IPS-15b (cell line): ENCODE results near the gene ALG6.
"Not testable (repeated sequence)": the region's sequence is repeated elsewhere in the genome, so short reads cannot be mapped to it uniquely, and the experiment has no call there.

Experiments used
- H3K27me3 ChIP-seq: one replicate; pipeline ENCODE4 v1.6.1; 2013; ENCODE audit warnings: low read length; ENCODE audit not compliant: control insufficient read depth, insufficient read depth
- H3K36me3 ChIP-seq: one replicate; pipeline ENCODE4 v1.6.1; 2013; ENCODE audit warnings: low read length; ENCODE audit not compliant: control insufficient read depth, insufficient read depth
- H3K4me1 ChIP-seq: one replicate; pipeline ENCODE4 v1.6.1; 2013; ENCODE audit warnings: mild to moderate bottlenecking, low read length; ENCODE audit not compliant: control insufficient read depth, insufficient read depth
- H3K4me3 ChIP-seq: one replicate; pipeline ENCODE4 v1.5.1; 2013; ENCODE audit warnings: low read depth, low read length
- H3K9ac ChIP-seq: one replicate; pipeline ENCODE4 v1.6.1; 2013; ENCODE audit warnings: low read depth, mild to moderate bottlenecking, low read length
- H3K9me3 ChIP-seq: one replicate; pipeline ENCODE4 v1.6.1; 2013; ENCODE audit warnings: mild to moderate bottlenecking, low read length; ENCODE audit not compliant: control insufficient read depth, insufficient read depth

The ALG6 gene

DNA sequence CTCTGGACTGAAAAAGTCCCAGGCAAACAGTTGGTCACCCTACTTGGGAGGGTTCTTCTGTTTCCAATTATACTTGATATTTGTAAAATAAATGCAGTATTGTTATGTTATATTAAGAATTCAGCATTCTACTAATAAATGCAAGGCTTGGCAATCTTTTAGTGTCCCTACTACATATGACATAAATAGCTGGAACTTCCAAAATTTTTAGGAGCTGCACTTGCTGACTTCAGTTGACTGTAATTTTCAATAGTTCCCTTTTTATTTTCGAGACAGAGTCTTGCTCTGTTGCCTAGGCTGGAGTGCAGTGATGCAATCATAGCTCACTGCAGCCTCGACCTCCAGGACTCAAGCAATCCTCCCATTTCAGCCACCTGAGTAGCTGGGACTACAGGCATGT, 25.0 kb upstream of the ALG6 start:
- H3K4me1 ChIP-seq: no peaks in the 10 kb centered on the region
- H3K36me3 ChIP-seq: no peaks in the 10 kb centered on the region
- H3K27me3 ChIP-seq: no peaks in the 10 kb centered on the region
- H3K4me3 ChIP-seq: no peak overlapping the region
- H3K9me3 ChIP-seq: no peaks in the 10 kb centered on the region
- H3K9ac ChIP-seq: no peak overlapping the region

DNA sequence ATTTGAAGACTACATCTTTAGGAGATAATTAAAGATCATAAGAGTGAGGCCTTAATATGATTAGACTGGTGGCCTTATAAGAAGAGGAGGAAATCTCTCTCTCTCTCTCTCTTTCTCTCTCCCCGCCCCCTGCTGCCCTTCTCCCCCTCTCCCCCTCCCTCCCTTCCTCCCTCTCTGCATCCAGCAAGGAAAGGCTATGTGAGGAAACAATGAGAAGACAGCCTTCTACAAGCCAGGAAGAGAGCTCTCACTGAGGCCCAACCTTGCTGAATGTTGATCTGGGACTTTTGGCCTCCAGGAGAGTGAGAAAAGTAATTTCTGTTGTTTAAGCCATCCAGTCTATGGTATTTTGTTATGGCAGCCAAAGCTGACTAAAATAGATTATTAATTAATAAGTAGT, 23.5 kb upstream of the ALG6 start:
- Histone ChIP-seq H3K36me3 (no peaks in the 10 kb centered on the region), H3K4me1 (no peaks in the 10 kb centered on the region), H3K27me3 (no peaks in the 10 kb centered on the region), H3K4me3 (no peak overlapping the region), H3K9ac (no peak overlapping the region), H3K9me3 (no peaks in the 10 kb centered on the region)

DNA sequence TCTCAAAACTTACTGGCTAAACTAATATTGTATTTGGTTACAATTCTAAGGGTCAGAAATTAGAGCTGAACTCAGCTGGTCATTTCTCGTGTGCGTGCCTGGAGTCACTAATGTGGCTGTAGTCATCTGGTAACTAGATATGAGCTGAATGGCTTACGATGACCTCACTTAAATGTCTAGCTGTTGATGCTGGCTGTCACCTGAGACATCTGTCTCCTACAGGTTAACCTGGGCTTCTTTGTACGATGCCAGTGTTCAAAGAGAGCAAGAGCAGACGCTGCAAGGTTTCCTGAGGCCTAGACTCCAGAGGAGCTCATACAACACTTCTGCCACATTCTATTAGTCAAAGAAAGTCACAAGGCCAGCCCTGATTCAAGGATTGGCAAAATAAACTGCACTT, 17.1 kb upstream of the ALG6 start:
- Histone ChIP-seq H3K27me3 (no peaks in the 10 kb centered on the region), H3K4me1 (no peaks in the 10 kb centered on the region), H3K4me3 (no peak overlapping the region), H3K9me3 (no peaks in the 10 kb centered on the region), H3K36me3 (no peaks in the 10 kb centered on the region), H3K9ac (no peak overlapping the region)

DNA sequence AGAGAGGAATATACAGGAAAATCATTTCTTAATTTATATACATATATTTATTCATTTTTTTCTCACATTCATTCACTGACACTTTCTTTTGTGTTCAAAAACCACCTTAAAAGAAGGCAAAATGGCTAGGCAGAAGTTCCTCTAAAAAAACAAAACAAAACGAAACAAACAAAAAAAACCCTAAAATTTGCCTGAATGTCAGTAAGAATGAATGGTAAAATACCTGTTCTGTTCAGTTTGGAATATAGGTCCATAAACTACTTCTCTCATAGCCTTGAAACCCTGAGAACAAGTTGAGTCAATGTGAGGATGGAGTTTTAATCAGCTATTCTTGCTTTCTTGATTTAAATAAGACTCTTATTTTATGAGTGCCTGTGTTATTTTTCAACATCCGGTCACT, 14.7 kb upstream of the ALG6 start:
- no peak overlapping the region for H3K4me3 ChIP-seq
- H3K4me1 ChIP-seq: no peaks in the 10 kb centered on the region
- no peaks in the 10 kb centered on the region for H3K27me3 ChIP-seq
- no peak overlapping the region for H3K9ac ChIP-seq
- no peaks in the 10 kb centered on the region for H3K36me3 ChIP-seq
- no peaks in the 10 kb centered on the region for H3K9me3 ChIP-seq

DNA sequence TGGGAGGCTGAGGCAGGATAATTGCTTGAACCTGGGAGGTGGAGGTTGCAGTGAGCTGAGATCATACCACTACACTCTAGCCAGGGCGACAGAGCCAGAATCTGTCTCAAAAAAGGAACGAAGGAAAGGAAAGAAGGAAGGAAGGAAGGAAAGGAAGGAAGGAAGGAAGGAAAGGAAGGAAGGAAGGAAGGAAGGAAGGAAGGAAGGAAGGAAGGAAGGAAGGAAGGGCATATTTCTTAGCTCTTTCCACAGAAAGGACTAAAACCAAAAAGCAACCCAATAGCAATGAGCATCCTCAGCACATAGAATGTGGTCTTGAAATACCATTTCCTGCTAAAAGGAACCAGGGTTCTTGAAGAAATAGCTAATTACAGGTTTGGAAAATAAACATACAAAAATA, 11.2 kb upstream of the ALG6 start:
- H3K4me1 ChIP-seq, H3K4me3 ChIP-seq, H3K9ac ChIP-seq, H3K9me3 ChIP-seq, H3K36me3 ChIP-seq, H3K27me3 ChIP-seq: not testable (repeated sequence)

DNA sequence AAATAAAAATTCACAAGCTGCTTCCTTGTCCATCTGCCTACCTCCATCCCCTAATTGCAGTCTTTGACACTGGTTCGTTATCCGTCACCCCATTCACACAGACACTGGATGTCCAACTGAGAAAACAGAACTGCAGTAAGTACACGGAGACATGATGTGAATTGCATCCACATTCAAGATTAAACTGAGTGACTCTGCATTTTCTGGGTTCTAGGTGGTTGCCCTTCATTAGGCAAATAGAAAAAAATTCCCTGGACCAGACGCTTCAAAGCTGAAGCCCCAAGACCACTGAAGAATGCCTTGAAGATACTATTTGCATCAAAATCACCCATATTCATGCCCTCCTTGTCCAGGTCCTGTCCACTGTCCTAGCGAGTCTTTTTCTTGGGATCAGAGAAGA, 7.9 kb upstream of the ALG6 start:
- no peaks in the 10 kb centered on the region for H3K4me1 ChIP-seq
- H3K9ac ChIP-seq: no peak overlapping the region
- H3K4me3 ChIP-seq: no peak overlapping the region
- H3K9me3 ChIP-seq: no peaks in the 10 kb centered on the region
- no peaks in the 10 kb centered on the region for H3K36me3 ChIP-seq
- no peaks in the 10 kb centered on the region for H3K27me3 ChIP-seq

DNA sequence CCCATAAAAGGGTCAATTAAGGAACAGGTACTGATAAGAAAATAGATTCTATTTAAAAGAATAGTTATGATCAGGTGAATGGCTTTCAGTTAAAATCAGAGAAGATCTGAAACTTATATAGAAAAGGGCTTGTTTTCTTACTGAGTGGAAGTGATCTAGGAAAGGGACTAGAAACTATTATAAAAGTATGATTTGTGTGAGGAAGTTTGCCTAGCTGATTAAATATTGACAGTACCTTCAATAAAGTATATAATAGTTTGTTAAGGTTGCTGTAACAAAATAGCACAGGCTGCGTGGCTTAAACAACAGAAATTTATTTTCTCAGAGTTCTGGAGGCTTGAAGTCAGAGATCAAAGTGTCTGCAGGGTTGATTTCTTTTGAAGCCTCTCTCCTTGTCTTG, 5.4 kb upstream of the ALG6 start:
- H3K9ac ChIP-seq: no peak overlapping the region
- H3K9me3 ChIP-seq: no peaks in the 10 kb centered on the region
- H3K4me3 ChIP-seq: no peak overlapping the region

DNA sequence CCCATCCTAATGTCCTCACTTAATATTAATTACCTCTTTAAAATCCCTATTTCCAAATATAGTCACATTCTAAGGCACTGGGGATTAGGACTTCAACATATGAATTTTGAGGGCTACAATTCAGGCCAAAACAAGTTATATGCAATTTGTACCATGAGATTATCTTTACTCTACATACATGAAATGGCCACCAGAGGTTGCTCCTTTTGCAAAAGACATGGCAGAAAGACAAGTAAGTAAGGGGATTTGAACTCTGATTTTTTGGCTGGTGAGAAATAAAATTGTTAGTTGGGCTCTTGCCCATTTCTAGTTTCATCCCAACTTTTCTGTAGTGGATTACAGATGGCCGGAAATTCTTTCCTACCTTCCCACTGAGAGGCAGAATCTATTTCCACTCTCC, 4.8 kb upstream of the ALG6 start:
- H3K36me3 ChIP-seq: no peaks in the 10 kb centered on the region
- peaks cover 5% of the 10 kb centered on the region for H3K27me3 ChIP-seq
- H3K9me3 ChIP-seq: no peaks in the 10 kb centered on the region
- H3K4me1 ChIP-seq: no peaks in the 10 kb centered on the region
- no peak overlapping the region for H3K4me3 ChIP-seq
- H3K9ac ChIP-seq: no peak overlapping the region

More for the DNA sequence above, 5.4 kb upstream of the ALG6 start:
- Histone ChIP-seq H3K4me1 (no peaks in the 10 kb centered on the region), H3K27me3 (peaks cover 5% of the 10 kb centered on the region), H3K36me3 (no peaks in the 10 kb centered on the region)

DNA sequence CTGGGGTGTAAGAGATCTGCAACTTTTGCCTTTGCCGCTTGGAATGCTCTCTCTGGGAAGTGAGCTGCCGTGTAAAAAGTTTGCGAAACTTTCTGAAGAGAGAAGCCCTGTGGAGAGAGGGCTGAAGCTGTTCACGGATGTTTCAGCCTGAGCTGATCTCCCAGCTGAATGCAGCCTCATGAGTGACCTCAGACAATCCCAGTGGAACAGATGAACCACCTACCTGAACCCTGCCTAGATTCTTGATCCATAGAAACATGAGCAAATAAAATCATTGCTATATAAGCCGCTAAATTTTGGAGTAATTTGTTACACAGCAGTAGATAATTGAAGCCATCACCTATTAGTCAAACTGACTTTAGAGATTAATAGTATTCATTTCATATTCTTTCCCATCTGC, 4.4 kb upstream of the ALG6 start:
- H3K36me3 ChIP-seq: no peaks in the 10 kb centered on the region
- H3K27me3 ChIP-seq: peaks cover 5% of the 10 kb centered on the region

DNA sequence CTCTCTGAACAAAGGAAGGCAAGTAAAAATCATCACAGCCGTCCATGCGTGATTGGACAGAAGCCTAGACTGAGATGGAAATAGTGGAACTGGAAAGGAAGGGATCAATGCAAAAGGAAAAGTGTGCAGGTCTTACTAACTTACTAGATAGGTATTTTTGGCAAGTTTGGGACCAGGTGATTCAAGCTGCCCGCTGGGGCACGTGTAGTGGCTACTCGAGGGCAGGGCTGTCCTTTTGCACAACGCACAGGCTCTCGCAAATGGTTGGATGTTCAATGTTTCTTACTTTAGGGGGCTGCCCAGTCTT, 566 bp upstream of the ALG6 start:
- H3K36me3 ChIP-seq: no peaks in the 10 kb centered on the region
- H3K4me1 ChIP-seq: no peaks in the 10 kb centered on the region
- H3K9ac ChIP-seq: no peak overlapping the region
- H3K27me3 ChIP-seq: peaks cover 5% of the 10 kb centered on the region
- peak overlapping the region; percentile 41 for H3K4me3 ChIP-seq
- H3K9me3 ChIP-seq: no peaks in the 10 kb centered on the region

More for the DNA sequence above, 4.4 kb upstream of the ALG6 start:
- H3K4me1 ChIP-seq: no peaks in the 10 kb centered on the region
- no peak overlapping the region for H3K9ac ChIP-seq
- no peaks in the 10 kb centered on the region for H3K9me3 ChIP-seq
- H3K4me3 ChIP-seq: no peak overlapping the region

DNA sequence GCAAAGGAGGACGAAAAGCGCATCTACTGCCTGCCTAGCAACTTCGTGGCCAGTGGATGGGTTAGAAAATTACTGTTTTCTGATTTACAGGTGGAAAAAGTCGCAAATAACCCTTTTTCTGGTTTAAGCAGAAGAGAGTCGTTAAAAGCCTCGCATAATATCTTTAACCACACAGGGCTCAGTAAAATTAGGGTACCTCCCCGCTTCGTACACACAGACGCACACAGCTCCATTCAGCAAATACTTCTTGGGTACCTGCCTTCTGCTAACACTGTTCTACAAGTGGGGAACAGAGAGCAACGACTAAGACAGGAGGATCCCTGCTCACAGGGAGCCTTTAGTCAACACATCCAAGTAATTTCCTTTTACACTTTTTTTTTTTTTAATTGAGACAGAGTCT, 704 bp downstream of the ALG6 start:
- H3K4me3 ChIP-seq: peak overlapping the region; percentile 98
- no peaks in the 10 kb centered on the region for H3K4me1 ChIP-seq
- H3K9me3 ChIP-seq: no peaks in the 10 kb centered on the region
- peaks cover 5% of the 10 kb centered on the region for H3K27me3 ChIP-seq
- H3K9ac ChIP-seq: peak overlapping the region; percentile 77
- no peaks in the 10 kb centered on the region for H3K36me3 ChIP-seq

DNA sequence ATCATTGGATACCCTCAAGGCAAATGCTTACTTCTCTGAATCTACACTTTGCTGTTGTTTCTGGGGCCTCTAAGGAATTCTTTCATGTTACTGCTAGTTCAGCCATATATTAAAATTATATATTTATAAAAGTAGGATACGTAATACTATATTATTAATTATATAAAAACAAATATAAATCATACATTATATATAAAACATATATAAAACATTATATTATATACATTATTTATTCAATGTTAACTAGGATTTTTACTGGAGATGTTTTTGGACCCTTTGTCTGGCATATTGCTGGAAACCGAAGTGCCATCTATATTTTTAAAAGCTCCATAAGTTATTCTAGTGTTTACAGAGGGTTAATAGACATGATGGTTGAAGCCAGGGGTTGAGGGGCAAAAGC, 12.2 kb downstream of the ALG6 start:
- no peaks in the 10 kb centered on the region for H3K27me3 ChIP-seq
- H3K9me3 ChIP-seq: no peaks in the 10 kb centered on the region
- no peak overlapping the region for H3K9ac ChIP-seq
- no peaks in the 10 kb centered on the region for H3K36me3 ChIP-seq
- H3K4me3 ChIP-seq: no peak overlapping the region
- no peaks in the 10 kb centered on the region for H3K4me1 ChIP-seq

DNA sequence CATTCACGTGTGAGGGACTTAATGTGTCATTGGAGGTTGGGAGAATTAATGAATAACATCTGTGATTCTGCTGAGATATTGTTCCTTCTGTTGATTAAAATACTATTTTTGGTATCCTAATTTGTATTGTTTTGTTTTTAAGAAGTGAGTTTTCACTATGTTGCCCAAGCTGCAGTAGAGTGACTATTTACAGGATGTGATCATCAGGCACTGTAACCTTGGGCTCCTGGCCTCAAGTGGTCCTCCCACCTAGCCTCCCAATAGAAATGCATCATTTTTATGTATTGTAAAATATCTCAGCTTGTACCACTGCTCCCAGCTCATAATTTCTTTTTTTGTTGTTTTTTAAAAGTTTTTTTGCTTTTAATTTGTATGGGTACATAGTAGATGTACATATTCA, 14.3 kb downstream of the ALG6 start:
- H3K4me3 ChIP-seq: no peak overlapping the region
- no peaks in the 10 kb centered on the region for H3K4me1 ChIP-seq
- no peaks in the 10 kb centered on the region for H3K27me3 ChIP-seq
- H3K36me3 ChIP-seq: no peaks in the 10 kb centered on the region
- no peaks in the 10 kb centered on the region for H3K9me3 ChIP-seq
- no peak overlapping the region for H3K9ac ChIP-seq
